Measurements from ENCODE around the gene C2orf92.

C2orf92 gene

GRCh38 chr2:97659256-97660043, 10.1 kb upstream of the C2orf92 start:
- in situ Hi-C loops (cut with MboI; ENCODE audit: low sequenced_read_pairs): loop anchor here (25.0 kb wide), 1 partner anchor 1597 kb away; no protein-coding TSS in a partner anchor

- in situ Hi-C loops (cut with MboI; ENCODE audit: low sequenced_read_pairs): loop anchor here (25.0 kb wide), 1 partner anchor 1598 kb away; no protein-coding TSS in a partner anchor
Observed at GRCh38 chr2:97660044-97660774, 9.3 kb upstream of the C2orf92 start.

GRCh38 chr2:97660775-97661389, 8.6 kb upstream of the C2orf92 start:
- in situ Hi-C loops (cut with MboI; ENCODE audit: low sequenced_read_pairs): loop anchor here (25.0 kb wide), 1 partner anchor 1599 kb away; no protein-coding TSS in a partner anchor

- in situ Hi-C loops (cut with MboI; ENCODE audit: low sequenced_read_pairs): loop anchor here (25.0 kb wide), 1 partner anchor 1600 kb away; no protein-coding TSS in a partner anchor
Observed at GRCh38 chr2:97661927-97662326, 7.6 kb upstream of the C2orf92 start.

GRCh38 chr2:97662386-97662894, 7.1 kb upstream of the C2orf92 start:
- in situ Hi-C loops (cut with MboI; ENCODE audit: low sequenced_read_pairs): loop anchor here (25.0 kb wide), 1 partner anchor 1600 kb away; no protein-coding TSS in a partner anchor

- in situ Hi-C loops (cut with MboI; ENCODE audit: low sequenced_read_pairs): loop anchor here (25.0 kb wide), 1 partner anchor 1601 kb away; no protein-coding TSS in a partner anchor
Observed at GRCh38 chr2:97662895-97663625, 6.5 kb upstream of the C2orf92 start.

- in situ Hi-C loops (cut with MboI; ENCODE audit: low sequenced_read_pairs): loop anchor here (25.0 kb wide), 1 partner anchor 1601 kb away; no protein-coding TSS in a partner anchor
Observed at GRCh38 chr2:97663626-97663961, 5.9 kb upstream of the C2orf92 start.

- in situ Hi-C loops (cut with MboI; ENCODE audit: low sequenced_read_pairs): loop anchor here (25.0 kb wide), 1 partner anchor 1602 kb away; no protein-coding TSS in a partner anchor
Observed at GRCh38 chr2:97663962-97664635, 5.4 kb upstream of the C2orf92 start, which contains the start of gene ACTR1B. TSS of gene ACTR1B (minus strand) at chr2:97664044. CDS start at chr2:97663890, 154 bp downstream.

GRCh38 chr2:97664636-97664970, 4.9 kb upstream of the C2orf92 start:
- in situ Hi-C loops (cut with MboI; ENCODE audit: low sequenced_read_pairs): loop anchor here (25.0 kb wide), 1 partner anchor 1602 kb away; no protein-coding TSS in a partner anchor

GRCh38 chr2:97670471-97670870, 958 bp downstream of the C2orf92 start:
- in situ Hi-C loops (cut with MboI; ENCODE audit: low sequenced_read_pairs): loop anchor here (25.0 kb wide), 1 partner anchor 1608 kb away; no protein-coding TSS in a partner anchor

GRCh38 chr2:97671526-97671925, 2.0 kb downstream of the C2orf92 start:
- in situ Hi-C loops (cut with MboI; ENCODE audit: low sequenced_read_pairs): loop anchor here (25.0 kb wide), 1 partner anchor 1609 kb away; no protein-coding TSS in a partner anchor

GRCh38 chr2:97672606-97673140, 3.2 kb downstream of the C2orf92 start:
- in situ Hi-C loops (cut with MboI; ENCODE audit: low sequenced_read_pairs): loop anchor here (25.0 kb wide), 1 partner anchor 1610 kb away; no protein-coding TSS in a partner anchor

- in situ Hi-C loops (cut with MboI; ENCODE audit: low sequenced_read_pairs): loop anchor here (25.0 kb wide), 1 partner anchor 1611 kb away; no protein-coding TSS in a partner anchor
Observed at GRCh38 chr2:97673182-97673914, 3.8 kb downstream of the C2orf92 start.

- in situ Hi-C loops (cut with MboI; ENCODE audit: low sequenced_read_pairs): loop anchor here (25.0 kb wide), 1 partner anchor 1612 kb away; no protein-coding TSS in a partner anchor
Observed at GRCh38 chr2:97673915-97674283, 4.4 kb downstream of the C2orf92 start.

- in situ Hi-C loops (cut with MboI; ENCODE audit: low sequenced_read_pairs): no loop called here
Observed at GRCh38 chr2:97675430-97676113, 6.1 kb downstream of the C2orf92 start.

- in situ Hi-C loops (cut with MboI; ENCODE audit: low sequenced_read_pairs): no loop called here
Observed at GRCh38 chr2:97676620-97677019, 7.1 kb downstream of the C2orf92 start.

GRCh38 chr2:97677480-97677879, 8.0 kb downstream of the C2orf92 start:
- in situ Hi-C loops (cut with MboI; ENCODE audit: low sequenced_read_pairs): no loop called here

GRCh38 chr2:97678298-97678697, 8.8 kb downstream of the C2orf92 start:
- in situ Hi-C loops (cut with MboI; ENCODE audit: low sequenced_read_pairs): no loop called here
